SK-MEL-5 (cell line): ENCODE results near the gene CASKIN1. TPM values are rescaled to one million over a fixed set of nuclear protein-coding genes. Genes with fewer than 3 reads are reported as not detected.

ENCODE experiments used
- DNase-seq: peaks from one replicate; pipeline ENCODE4 v3.0.0-alpha.2; 2016; ENCODE audit warnings: low read depth, low spot score
- in situ Hi-C: cut with HindIII; loops from 2 replicates; pipeline ENCODE4 v1.10.0; 2016; ENCODE audit warnings: low sequenced_read_pairs, high pct_unique_total_duplicates, low pct_unique_long_range_greater_than_20kb
- total RNA-seq: library from RNA; depleted of rRNA; stranded (reverse); fragments of >200 nt; shearing (Covaris generic); gene quantifications from 2 replicates; pipeline ENCODE4 v1.2.3, GENCODE V29; 2014

The CASKIN1 gene
- total RNA-seq, 1 experiment from 2014 or later = 0.95 TPM

GRCh38 chr16:2214719-2214968, 18.2 kb upstream of the CASKIN1 start, which contains the start of gene PGP:
PGP (minus strand) TSS chr16:2214840; CDS start chr16:2214777, 63 bp downstream.
- in situ Hi-C loops = no loop called here
- no peak for DNase-seq

- in situ Hi-C loops = no loop called here
Observed at GRCh38 chr16:2213817-2214718, 17.7 kb upstream of the CASKIN1 start.

GRCh38 chr16:2212362-2213324, 16.2 kb upstream of the CASKIN1 start:
- in situ Hi-C loops = no loop called here
- DNase-seq = no peak

More at GRCh38 chr16:2213817-2214718, 17.7 kb upstream of the CASKIN1 start:
- DNase-seq = no peak

- in situ Hi-C loops = no loop called here
- no peak for DNase-seq
Observed at GRCh38 chr16:2211923-2212347, 15.5 kb upstream of the CASKIN1 start.

GRCh38 chr16:2210386-2211365, 14.3 kb upstream of the CASKIN1 start, which contains the start of gene BRICD5:
BRICD5 (minus strand) TSS chr16:2210863; CDS start chr16:2210833, 30 bp downstream.
- in situ Hi-C loops = no loop called here
- no peak for DNase-seq

- in situ Hi-C loops = no loop called here
- DNase-seq = no peak
Observed at GRCh38 chr16:2210009-2210332, 13.6 kb upstream of the CASKIN1 start.

GRCh38 chr16:2209258-2210008, 13.0 kb upstream of the CASKIN1 start:
- in situ Hi-C loops = no loop called here
- no peak for DNase-seq

- in situ Hi-C loops = no loop called here
- no peak for DNase-seq
Observed at GRCh38 chr16:2208772-2209171, 12.4 kb upstream of the CASKIN1 start.

- no peak for DNase-seq
- in situ Hi-C loops = no loop called here
Observed at GRCh38 chr16:2208308-2208707, 11.9 kb upstream of the CASKIN1 start.

- in situ Hi-C loops = no loop called here
- no peak for DNase-seq
Observed at GRCh38 chr16:2207872-2208271, 11.5 kb upstream of the CASKIN1 start.

GRCh38 chr16:2206780-2207433, 10.5 kb upstream of the CASKIN1 start:
- in situ Hi-C loops = no loop called here
- no peak for DNase-seq

- DNase-seq = no peak
- in situ Hi-C loops = no loop called here
Observed at GRCh38 chr16:2206420-2206779, 10.0 kb upstream of the CASKIN1 start.

GRCh38 chr16:2205967-2206313, 9.5 kb upstream of the CASKIN1 start:
- in situ Hi-C loops = no loop called here
- no peak for DNase-seq

GRCh38 chr16:2205104-2205966, 8.9 kb upstream of the CASKIN1 start, which contains the start of gene MLST8:
MLST8 (plus strand) TSS chr16:2205454; CDS start chr16:2206086, 632 bp downstream.
- DNase-seq = peak; percentile 78
- in situ Hi-C loops = no loop called here

GRCh38 chr16:2204416-2205103, 8.2 kb upstream of the CASKIN1 start:
- in situ Hi-C loops = no loop called here
- DNase-seq = no peak
